Mesenteric fat pad (tissue), 1 donor: ENCODE data around the gene ZNF729. TPM values are rescaled to one million over a fixed set of nuclear protein-coding genes. Genes with fewer than 3 reads are reported as not detected.
"Not testable (repeated sequence)": the region's sequence is repeated elsewhere in the genome, so short reads cannot be mapped to it uniquely, and the experiment has no call there.

Experiments used
- DNase-seq: peaks from one replicate; pipeline ENCODE4 v3.0.0-alpha.2; 2020; ENCODE audit warnings: low spot score
- long read RNA-seq: library from polyadenylated mRNA; unstranded; transcript quantifications from one replicate; pipeline ENCODE4 v2.0.0, GENCODE V29; 2020
- total RNA-seq: library from RNA; stranded (reverse); fragmentation: NEBNext Ultra II Directional; extraction: Animal tissue kit (Norgen Biotek cat#: 25700); gene quantifications from one replicate; pipeline ENCODE4 v1.2.1, GENCODE V29; 2021
- donor health status: DM: yes; HTN: yes; CAD: no.

The ZNF729 gene
- not detected for total RNA-seq
- long read RNA-seq: 0 reads

DNA sequence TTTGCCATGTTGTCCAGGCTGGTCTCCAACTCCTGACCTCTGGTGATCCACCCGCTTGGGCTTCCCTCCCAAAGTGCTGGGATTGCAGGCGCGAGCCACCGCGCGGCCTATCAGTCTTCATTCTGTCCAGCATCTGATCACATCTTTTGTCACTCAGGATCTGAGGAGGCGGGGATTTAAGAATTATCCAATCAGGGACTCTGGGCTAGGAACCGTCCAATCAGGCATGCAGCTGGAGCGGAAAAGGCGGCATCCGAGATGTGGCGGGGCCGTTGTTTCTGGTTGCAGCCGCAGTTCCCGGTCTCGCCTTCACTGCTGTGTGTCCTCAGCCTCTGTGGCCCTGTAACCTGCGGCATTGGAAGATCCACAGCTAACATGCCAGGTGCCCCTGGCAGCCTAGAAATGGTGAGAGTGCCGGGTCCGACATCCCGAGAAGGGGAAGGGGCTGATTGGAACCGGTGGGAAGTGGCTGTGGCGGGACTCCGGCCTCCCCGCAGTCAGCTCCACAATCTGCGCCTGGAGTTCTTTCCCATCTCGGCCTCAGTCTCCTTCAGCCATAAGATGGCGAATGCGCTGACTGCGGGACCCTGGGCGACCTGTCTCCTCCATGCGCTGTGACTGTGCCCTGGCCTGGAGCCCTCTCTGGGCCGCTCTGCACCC is at the start of gene ZNF729:
Gene ZNF729 (plus strand): TSS at position 291 of the 660 bp plus-strand sequence. CDS start 85 bp downstream, at position 376.
- DNase-seq: no peak

DNA sequence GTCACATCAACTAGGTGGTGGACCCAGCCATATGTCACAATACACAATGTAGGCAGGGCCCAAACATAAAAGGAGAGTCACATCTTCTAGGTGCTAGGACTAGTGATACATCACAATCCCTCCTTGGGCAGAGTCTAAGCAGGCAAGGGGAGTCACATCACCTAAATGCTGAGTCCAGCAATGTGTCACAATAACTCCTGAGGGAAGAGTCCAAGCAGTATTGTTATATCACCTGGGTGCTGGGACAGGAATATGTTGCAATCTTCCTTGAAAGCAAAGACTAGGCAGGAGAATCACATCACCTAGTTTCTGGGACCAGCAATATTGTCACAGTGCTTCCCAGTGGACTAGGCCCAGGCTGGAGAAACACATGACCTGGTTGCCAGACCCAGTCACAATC is 29.4 kb upstream of the ZNF729 start:
- no peak for DNase-seq

DNA sequence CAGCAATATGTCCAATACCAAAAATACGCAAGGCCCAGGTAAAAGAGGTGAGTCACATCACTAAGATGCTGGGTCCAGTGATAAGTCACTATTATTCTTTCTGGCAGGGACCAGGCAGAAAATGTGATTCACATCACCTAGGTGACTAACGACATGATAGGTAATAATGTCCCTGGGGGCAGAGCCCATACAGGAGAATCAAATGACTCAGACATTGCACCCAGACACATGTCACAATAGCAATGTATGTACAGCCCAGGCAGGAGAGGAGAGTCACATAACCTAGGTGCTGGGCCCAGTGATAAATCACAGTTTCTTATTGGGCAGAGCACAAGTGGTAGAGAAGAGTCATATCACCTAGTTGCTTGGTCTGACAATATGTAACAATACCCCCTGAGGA is 28.9 kb upstream of the ZNF729 start:
- no peak for DNase-seq

DNA sequence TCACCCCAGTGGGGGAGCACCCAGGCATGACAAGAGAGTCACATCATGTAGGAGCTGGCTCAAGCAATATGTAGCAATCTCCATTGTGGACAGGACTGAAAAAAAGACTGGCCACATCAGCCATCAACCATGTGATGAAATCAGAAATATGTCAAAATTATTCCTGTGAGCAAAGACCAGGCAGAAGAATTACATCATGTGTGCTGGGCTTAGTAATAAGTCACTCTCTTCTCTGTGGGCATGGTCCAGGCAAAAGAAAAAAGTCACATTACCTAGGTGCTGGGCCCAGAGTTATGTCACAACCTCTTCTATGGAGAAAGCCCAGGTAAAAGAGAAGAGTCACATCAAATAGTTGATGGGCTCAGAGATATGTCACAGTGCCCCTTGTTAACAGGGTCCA is 28.3 kb upstream of the ZNF729 start:
- DNase-seq: no peak

DNA sequence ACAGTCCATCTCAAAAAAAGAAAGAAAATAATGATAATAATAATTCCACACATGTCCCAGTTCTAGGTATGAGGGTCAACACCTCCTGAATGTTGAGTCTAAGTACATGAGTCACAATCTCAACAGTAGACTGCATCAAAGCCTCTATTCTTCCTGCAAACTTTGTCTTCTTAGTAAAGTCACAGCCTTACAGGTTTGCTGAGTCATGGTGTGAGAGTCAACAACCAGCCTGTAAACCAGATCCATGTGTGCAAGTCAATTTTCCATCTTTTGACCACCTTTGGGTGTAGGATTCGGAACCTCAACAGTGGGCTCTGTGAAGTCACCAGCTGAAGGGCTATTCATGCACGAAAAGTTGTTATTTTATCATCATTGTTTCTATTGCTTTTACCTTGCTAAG is 25.7 kb upstream of the ZNF729 start:
- DNase-seq: no peak

DNA sequence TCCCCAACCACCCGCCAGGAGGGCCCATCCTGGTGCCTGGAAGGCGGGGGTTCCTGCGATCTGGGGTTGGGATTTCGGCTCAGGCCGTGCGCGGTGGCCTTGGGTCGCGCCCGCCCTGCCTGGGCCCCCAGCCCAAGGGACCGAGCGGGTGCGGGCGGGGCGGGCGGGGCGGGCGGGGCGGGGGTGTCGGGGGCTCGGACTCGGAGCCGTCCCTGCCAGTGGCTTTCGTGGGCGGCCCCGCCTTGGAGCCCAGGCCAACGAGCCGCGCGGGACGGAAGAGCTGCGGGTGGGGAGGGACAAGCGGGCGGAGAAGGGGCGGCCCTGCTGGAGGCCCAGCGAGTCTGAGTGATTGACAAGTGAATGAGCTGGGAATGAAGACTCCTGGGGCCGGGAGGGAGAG is 24.6 kb upstream of the ZNF729 start:
- no peak for DNase-seq

DNA sequence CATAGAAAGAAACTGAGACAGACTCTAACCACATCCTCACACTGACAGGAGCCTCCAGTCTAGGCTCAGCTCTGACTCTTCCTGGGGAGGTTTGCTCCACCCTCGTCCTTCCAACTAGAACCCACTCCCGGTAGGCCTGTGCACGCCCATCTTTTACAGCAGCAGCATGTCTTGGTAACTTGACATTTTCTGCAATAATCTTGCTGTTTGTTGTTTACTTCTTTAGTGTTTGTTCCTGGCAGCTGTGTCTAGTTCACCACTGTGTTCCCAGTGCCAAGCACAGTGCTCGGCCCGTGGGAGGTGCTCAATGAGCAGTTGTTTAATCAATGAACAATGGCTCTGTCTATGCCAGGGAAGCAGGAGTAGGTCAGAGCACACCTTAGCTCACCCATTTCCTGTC is 23.1 kb upstream of the ZNF729 start:
- no peak for DNase-seq

DNA sequence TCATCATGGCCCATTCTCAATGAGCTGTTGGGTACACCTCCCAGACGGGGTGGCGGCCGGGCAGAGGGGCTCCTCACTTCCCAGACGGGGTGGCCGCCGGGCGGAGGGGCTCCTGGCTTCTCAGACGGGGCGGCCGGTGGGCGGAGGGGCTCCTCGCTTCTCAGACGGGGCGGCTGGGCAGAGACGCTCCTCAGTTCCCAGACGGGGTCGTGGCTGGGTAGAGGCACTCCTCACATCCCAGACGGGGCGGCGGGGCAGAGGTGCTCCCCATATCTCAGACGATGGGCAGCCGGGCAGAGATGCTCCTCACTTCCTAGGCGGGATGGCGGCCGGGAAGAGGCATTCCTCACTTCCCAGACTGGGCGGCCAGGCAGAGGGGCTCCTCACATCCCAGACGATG is 35.3 kb downstream of the ZNF729 start:
- not testable (repeated sequence) for DNase-seq

DNA sequence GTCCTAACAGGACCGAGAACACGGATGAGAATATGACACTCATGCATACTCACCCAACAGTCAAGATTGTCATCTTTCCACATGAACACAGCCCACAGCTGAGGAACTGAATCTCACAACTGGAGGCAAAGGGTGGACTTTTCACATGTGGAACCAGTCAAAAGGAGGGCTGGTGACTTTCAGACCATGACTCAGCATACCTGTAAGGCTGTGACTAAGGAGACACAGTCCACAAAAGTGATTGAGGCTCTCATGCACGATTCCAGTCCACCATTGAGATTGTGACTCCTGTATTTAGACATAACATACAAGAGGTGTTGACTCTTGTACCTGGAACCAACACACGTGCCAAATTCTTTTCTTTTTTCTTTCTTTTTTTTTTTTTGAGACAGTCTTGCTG is 40.0 kb downstream of the ZNF729 start:
- DNase-seq: no peak

DNA sequence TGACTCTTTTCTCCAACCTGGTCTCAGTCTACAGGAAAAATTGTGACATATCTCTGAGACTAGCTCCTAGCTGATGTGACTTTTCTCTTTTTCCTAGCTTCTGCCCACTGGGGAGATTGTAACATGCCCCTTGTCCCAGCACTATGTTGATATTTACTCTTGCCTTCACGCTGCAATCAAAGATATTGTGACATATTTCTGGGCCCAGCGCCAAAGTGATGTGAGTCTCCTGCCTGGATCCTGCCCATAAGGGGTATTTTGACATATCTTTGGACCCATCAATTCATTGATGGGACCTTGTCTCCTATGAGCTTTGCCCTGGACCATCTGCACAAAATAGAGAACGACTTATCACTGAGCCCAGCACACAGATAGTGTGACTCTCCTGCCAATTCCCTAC is 41.1 kb downstream of the ZNF729 start:
- DNase-seq: no peak

DNA sequence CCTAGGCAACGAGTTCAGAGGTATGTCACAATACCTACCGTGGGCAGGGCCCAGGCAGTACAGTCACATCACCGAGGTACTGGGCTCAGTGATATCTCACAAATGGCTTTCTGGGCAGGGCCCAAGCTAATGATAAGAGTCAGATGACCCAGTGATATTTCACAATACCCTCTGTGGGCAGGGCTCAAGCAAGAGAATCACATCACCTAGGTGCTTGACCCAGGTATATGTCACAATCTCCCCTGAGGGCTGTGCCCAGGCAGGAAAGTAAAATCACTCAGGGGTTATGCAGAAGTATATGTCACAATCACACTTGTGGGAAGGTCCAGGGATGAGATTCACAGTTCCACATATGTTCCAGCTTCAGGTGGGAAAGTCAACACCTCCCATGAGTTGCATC is 45.3 kb downstream of the ZNF729 start:
- no peak for DNase-seq

DNA sequence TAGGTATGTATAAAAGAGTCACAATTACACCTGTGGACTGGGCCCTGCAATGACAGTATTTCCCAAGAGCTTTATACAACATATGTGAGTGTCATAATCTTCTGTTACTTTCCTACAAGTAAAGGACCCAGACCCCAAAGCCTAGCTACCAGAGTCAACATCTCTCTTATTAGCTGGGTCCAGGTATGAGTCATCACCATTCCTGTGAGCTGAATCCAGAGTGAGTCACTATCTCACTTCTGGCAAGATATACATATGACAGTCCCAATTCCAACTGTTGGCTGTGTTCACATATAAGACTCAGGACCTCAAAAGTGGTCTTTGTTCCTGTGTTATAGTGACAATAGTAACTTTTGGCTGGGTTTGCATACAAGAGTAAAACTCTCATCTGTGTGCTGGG is 46.7 kb downstream of the ZNF729 start:
- no peak for DNase-seq

DNA sequence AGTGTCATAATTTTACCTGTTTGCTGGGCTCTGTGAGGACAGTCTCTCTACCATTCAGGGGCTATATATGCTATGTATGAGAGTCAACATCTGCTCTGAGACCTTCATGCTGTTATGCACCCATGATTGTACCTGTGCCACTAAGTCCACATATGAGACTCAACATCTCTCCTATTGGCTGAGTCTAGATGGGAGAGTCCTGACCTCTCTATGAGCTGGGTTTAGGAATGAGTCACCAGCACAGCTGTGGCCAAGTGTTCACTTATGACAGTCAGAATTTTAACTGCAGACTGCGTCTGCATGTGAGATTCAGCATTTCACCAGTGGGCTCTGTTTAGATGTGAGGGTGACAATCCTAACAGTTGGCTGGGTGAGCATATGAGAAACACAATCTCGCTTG is 49.5 kb downstream of the ZNF729 start:
- DNase-seq: no peak

DNA sequence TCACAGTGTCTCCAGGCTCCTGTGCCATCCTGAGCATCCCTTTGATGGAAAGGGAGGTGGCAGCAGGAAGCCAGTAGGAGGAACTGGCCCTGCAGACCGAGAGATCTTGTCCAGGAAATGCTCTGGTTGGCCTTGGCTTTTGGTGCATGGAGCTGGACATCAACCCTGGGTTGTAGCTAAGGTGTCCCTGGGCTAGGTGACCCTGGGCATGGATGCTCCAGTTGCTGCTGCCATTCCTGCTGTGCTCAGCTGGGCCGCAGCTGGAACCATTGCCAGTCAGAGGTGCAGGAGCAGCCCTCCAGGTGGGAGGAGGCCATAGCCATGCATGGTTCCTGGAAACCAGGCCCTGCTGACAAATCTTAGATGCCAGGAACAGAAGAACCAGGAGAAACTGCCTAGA is 68.4 kb downstream of the ZNF729 start:
- DNase-seq: no peak

Other genes with a start within 250 kb of the ZNF729 start
- 0.87 TPM for gene ZNF257, start 234.0 kb upstream of the ZNF729 start, total RNA-seq
- 2.6 TPM for gene ZNF676, start 89.5 kb upstream of the ZNF729 start, total RNA-seq
- gene ZNF98, start 135.9 kb downstream of the ZNF729 start, total RNA-seq: 1.6 TPM